ENCODE data around the gene STYXL2. TPM values are rescaled to one million over a fixed set of nuclear protein-coding genes. Genes with fewer than 3 reads are reported as not detected.

The STYXL2 gene
- total RNA-seq, 6 experiments from 2014 or later: not detected

GRCh38 chr1:167109125-167109524 lies 15.2 kb downstream of the STYXL2 start:
- no peak for DNase-seq
- Mint-ChIP-seq H3K36me3 (ENCODE audit: low read depth) (no peaks in the 10 kb centered on the region), H3K4me3 (no peak overlapping the region), H3K27me3 (ENCODE audit: insufficient read depth) (peaks cover 11% of the 10 kb centered on the region), H3K4me1 (ENCODE audit: low read depth) (no peaks in the 10 kb centered on the region), H3K27ac (no peak overlapping the region), H3K9me3 (no peaks in the 10 kb centered on the region)
- TF ChIP-seq CTCF (IDR thresholded peaks at IDR 0.05): no peak

GRCh38 chr1:167110586-167110985 lies 16.7 kb downstream of the STYXL2 start:
- H3K27me3 Mint-ChIP-seq (ENCODE audit: insufficient read depth): peaks cover 10% of the 10 kb centered on the region
- H3K36me3 Mint-ChIP-seq (ENCODE audit: low read depth): no peaks in the 10 kb centered on the region

GRCh38 chr1:167111868-167112709 lies 18.2 kb downstream of the STYXL2 start:
- H3K9me3 Mint-ChIP-seq: no peaks in the 10 kb centered on the region
- H3K4me3 Mint-ChIP-seq: no peak overlapping the region
- TF ChIP-seq CTCF (IDR thresholded peaks at IDR 0.05): no peak
- peaks cover 10% of the 10 kb centered on the region for H3K27me3 Mint-ChIP-seq (ENCODE audit: insufficient read depth)
- no peak for DNase-seq
- H3K27ac Mint-ChIP-seq: no peak overlapping the region
- H3K36me3 Mint-ChIP-seq (ENCODE audit: low read depth): no peaks in the 10 kb centered on the region
- no peaks in the 10 kb centered on the region for H3K4me1 Mint-ChIP-seq (ENCODE audit: low read depth)

More at GRCh38 chr1:167110586-167110985, 16.7 kb downstream of the STYXL2 start:
- Mint-ChIP-seq H3K4me1 (ENCODE audit: low read depth) (no peaks in the 10 kb centered on the region), H3K27ac (no peak overlapping the region), H3K4me3 (no peak overlapping the region), H3K9me3 (no peaks in the 10 kb centered on the region)
- no peak for TF ChIP-seq CTCF (IDR thresholded peaks at IDR 0.05)
- DNase-seq: no peak

GRCh38 chr1:167114725-167115124 lies 20.9 kb downstream of the STYXL2 start:
- no peaks in the 10 kb centered on the region for H3K4me1 Mint-ChIP-seq (ENCODE audit: low read depth)
- H3K27me3 Mint-ChIP-seq (ENCODE audit: insufficient read depth): peaks cover 10% of the 10 kb centered on the region
- no peak overlapping the region for H3K27ac Mint-ChIP-seq
- no peak overlapping the region for H3K4me3 Mint-ChIP-seq
- H3K36me3 Mint-ChIP-seq (ENCODE audit: low read depth): no peaks in the 10 kb centered on the region
- no peak for TF ChIP-seq CTCF (IDR thresholded peaks at IDR 0.05)
- DNase-seq: no peak
- H3K9me3 Mint-ChIP-seq: no peaks in the 10 kb centered on the region

- no peak overlapping the region for H3K4me3 Mint-ChIP-seq
- H3K4me1 Mint-ChIP-seq (ENCODE audit: low read depth): no peaks in the 10 kb centered on the region
- H3K27ac Mint-ChIP-seq: no peak overlapping the region
- no peaks in the 10 kb centered on the region for H3K36me3 Mint-ChIP-seq (ENCODE audit: low read depth)
- H3K9me3 Mint-ChIP-seq: no peaks in the 10 kb centered on the region
- H3K27me3 Mint-ChIP-seq (ENCODE audit: insufficient read depth): peaks cover 10% of the 10 kb centered on the region
- no peak for TF ChIP-seq CTCF (IDR thresholded peaks at IDR 0.05)
- DNase-seq: no peak
Observed at GRCh38 chr1:167115655-167116054, 21.8 kb downstream of the STYXL2 start.

Data from HFFc6 (cell line).